GM12891 (cell line): ENCODE data around the gene PPM1D.

ENCODE experiments used
- POLR2A ChIP-seq: IDR thresholded peaks from 2 replicates; pipeline ENCODE4 v1.6.1; 2011; ENCODE audit warnings: low read depth, low read length, control low read depth
- POLR2AphosphoS5 ChIP-seq: IDR thresholded peaks from 2 replicates; pipeline ENCODE4 v1.6.1; 2011; ENCODE audit warnings: low read depth, low read length, control low read depth

- TF ChIP-seq POLR2AphosphoS5 (no peak), POLR2A (no peak)
Measured at GRCh38 chr17:60597297-60597696, 2.7 kb upstream of the PPM1D start.
